ENCODE measurements around the gene PTPRT.
"Not testable (repeated sequence)": the region's sequence is repeated elsewhere in the genome, so short reads cannot be mapped to it uniquely, and the experiment has no call there.

The PTPRT gene

GRCh38 chr20:42281801-42282200 lies 907.9 kb downstream of the PTPRT start:
- DNase-seq (ENCODE audit: low spot score): no peak

GRCh38 chr20:42276718-42277602 lies 912.7 kb downstream of the PTPRT start:
- no peak for DNase-seq (ENCODE audit: low spot score)

DNA sequence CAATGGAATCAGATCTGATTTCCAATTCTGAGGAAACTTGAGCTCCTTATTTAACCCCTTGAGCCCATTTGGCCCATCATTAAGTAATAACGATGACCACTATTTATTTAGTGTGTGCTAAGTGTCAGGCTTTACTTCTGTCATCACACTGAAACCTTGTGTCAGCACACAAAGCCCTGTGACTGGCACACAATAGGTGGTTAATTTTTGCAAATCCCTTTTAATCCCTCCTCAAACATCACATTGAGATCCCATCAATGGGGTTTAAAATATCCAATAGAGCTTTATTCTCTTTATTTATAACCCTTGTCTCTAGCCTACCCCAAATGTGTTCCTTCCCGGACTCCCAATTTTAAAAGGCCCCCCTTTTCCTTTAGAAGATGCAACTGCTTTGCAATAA lies 914.7 kb downstream of the PTPRT start:
- DNase-seq (ENCODE audit: low spot score): no peak

GRCh38 chr20:42272516-42272915 lies 917.2 kb downstream of the PTPRT start:
- no peak for DNase-seq (ENCODE audit: low spot score)

DNA sequence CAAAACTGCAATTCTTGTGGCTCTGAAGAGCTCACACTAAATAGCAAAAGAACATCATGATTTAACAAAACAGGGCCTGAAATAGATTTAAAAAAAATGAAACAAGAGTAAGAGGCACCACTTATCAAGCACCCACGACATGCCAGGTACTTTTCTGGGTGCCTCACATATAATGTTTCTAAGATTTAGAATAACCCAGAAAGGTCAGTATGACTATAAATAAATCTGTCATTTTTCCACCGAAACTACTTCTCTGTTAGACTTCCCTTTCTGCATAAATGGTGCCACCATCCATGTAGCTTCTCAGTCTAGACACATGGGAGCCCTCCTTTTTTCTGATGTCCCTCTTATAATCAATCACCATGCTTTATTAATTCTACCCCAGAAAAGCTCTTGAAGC lies 919.2 kb downstream of the PTPRT start:
- no peak for DNase-seq (ENCODE audit: low spot score)

- DNase-seq (ENCODE audit: low spot score): no peak
Observed at GRCh38 chr20:42267793-42268384, 921.8 kb downstream of the PTPRT start.

GRCh38 chr20:42261766-42262270 lies 927.9 kb downstream of the PTPRT start:
- DNase-seq (ENCODE audit: low spot score): no peak

GRCh38 chr20:42260184-42260583 lies 929.5 kb downstream of the PTPRT start:
- no peak for DNase-seq (ENCODE audit: low spot score)

- no peak for DNase-seq (ENCODE audit: low spot score)
Observed at GRCh38 chr20:42259389-42259788, 930.3 kb downstream of the PTPRT start.

- DNase-seq (ENCODE audit: low spot score): no peak
Observed at GRCh38 chr20:42258564-42259302, 931.0 kb downstream of the PTPRT start.

- no peak for DNase-seq (ENCODE audit: low spot score)
Observed at GRCh38 chr20:42255821-42256220, 933.9 kb downstream of the PTPRT start.

- DNase-seq (ENCODE audit: low spot score): no peak
Observed at GRCh38 chr20:42254673-42255072, 935.0 kb downstream of the PTPRT start.

- DNase-seq (ENCODE audit: low spot score): no peak
Observed at GRCh38 chr20:42252116-42252515, 937.6 kb downstream of the PTPRT start.

DNA sequence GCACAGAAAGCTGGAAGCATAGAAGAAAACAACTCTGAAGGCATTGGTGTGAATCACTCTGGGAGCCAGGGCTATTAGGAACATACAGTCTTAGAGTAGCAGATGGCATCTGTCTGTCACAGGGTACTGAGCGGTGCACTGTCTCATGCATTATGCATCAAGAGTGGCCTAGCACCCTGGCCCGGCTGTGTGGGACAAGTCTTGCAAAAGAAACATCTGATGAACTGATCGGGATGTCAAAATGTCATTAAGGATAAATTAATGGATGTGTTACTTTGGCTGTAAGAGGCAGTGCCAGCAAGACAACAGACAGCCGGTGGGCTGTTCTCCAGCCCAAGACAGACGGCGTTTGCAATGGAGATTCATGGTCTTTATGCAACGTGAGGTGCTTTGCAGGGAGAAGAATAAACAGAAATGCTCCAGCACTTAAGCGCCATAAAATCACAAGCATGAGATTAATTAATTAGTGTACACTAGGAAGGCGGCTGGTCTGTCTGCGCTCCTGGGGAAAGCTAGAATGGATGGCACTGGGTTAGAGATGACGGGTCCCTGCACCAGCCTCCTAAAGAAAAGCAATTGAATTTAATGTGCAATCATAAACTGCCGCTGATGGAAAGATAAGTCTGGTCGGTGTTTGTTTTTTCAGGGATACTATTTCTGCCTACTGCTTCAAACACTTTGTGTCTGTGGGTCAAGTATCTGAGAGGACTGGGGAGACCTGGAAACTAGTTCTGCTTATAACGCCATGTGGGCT lies 970.9 kb downstream of the PTPRT start:
- DNase-seq (ENCODE audit: low spot score): no peak

GRCh38 chr20:42214074-42214473 lies 975.6 kb downstream of the PTPRT start:
- no peak for DNase-seq (ENCODE audit: low spot score)

DNA sequence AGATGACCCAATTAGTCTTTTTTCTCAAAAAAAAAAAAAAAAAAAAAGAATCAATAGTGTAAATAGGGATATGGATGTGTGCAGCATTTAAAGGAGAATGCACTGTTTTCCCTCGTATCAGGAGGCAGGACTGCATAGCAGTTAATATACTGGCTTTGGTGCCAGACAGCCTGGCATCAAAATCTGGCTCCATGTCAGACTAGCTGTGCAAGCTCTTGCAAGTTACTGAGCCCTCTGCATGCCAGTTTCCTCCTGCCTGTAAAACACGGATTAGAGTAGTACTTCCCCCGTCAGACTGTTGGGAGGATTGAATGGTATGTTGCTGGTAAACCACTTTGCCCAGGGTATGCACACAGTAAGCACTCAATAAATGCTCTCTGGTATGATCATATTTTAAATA lies 977.3 kb downstream of the PTPRT start:
- DNase-seq (ENCODE audit: low spot score): no peak

DNA sequence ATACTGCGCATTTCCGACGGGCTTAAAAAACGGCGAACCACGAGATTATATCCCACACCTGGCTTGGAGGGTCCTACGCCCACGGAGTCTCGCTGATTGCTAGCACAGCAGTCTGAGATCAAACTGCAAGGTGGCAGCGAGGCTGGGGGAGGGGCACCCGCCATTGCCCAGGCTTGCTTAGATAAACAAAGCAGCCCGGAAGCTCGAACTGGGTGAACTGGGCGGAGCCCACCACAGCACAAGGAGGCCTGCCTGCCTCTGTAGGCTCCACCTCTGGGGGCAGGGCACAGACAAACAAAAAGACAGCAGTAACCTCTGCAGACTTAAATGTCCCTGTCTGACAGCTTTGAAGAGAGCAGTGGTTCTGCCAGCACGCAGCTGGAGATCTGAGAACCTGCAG lies 983.1 kb downstream of the PTPRT start:
- not testable (repeated sequence) for DNase-seq (ENCODE audit: low spot score)

GRCh38 chr20:42204109-42204660 lies 985.5 kb downstream of the PTPRT start:
- DNase-seq (ENCODE audit: low spot score): no peak

- no peak for DNase-seq (ENCODE audit: low spot score)
Observed at GRCh38 chr20:42197599-42197998, 992.1 kb downstream of the PTPRT start.

DNA sequence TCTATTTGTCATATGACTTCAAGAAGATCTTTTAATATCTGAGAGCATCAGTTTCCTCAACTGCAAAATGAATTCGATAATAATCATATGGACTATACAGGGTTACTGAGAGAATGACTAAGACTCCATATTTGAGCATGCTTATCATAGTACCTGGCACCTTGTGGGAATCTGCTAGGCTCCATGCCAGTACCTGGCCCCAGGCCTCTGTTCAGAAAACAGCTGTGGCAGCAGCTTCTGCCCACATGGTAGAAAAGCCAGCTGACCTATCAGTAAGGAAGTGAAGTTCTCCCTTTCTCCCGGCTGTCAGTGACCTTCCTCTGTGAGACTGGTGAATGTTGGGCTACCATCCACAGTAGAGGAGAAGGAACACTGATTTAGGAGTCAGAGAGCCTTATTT lies 996.6 kb downstream of the PTPRT start:
- DNase-seq (ENCODE audit: low spot score): no peak

- DNase-seq (ENCODE audit: low spot score): no peak
Observed at GRCh38 chr20:42192321-42192720, 997.4 kb downstream of the PTPRT start.
